NCI-H146 treated with DMSO at 0.1 percent for 48 hours (cell line): ENCODE results near the gene REEP3.
"Not testable (repeated sequence)": the region's sequence is repeated elsewhere in the genome, so short reads cannot be mapped to it uniquely, and the experiment has no call there.

ENCODE experiments used
- DNase-seq: peaks from one replicate; lab custom pipeline; 2025; ENCODE audit not compliant: unreplicated experiment; lab: John Stamatoyannopoulos, UW

The REEP3 gene

DNA sequence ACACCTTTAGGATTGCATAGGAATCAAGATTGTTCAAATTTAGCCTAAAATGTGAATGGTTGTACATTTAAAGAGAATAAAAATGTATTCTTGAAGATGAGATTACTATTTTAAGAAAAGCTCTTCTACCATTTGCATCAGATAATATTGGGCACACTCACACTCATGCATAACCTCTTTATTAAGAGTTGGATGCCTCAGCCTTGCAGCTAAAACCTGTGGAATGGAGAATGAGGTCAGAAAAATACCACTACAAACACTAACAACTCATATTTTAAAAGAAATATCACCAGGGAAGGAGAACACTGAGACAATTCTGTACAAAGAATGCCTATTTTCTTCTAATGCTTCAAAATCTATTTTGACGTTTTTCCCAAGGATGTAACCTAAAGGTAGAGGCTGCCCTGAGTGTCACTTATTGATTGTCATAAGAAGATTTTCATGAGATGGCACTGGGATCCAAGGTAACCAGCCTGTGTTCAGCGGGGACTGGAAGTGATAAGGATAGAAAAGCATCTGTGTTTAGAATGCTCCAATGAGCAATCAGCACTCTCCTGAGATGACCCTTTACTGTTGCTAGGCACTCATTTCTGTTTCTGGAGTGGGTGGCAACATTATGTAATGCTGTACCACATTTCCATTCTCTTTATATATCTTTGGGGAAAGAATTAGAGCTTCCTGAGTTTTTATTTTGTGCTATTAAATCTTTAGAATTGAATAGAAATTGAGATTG, 26.6 kb downstream of the REEP3 start:
- DNase-seq, result peak; percentile 4

GRCh38 chr10:63548860-63549259, 27.7 kb downstream of the REEP3 start:
- no peak for DNase-seq

DNA sequence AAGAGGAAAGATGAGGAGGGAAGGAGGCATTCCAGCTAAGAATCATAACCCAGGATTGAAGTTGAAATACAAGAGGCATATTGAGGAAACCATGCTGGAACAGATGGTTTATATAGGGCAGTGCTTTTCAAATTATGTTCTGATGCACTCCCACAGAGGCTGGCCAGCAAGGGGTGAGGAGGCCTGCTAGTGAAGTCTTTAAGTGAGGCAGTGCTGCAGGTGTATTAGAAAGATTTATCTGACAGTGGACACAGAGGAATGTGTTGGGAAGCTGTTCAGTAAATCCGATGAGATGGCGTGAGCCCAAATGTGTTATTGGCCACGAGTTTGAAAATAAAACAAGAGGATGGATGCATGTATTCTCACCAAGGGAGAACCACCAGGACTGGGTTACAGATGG, 28.6 kb downstream of the REEP3 start:
- no peak for DNase-seq

GRCh38 chr10:63553031-63553430, 31.8 kb downstream of the REEP3 start:
- no peak for DNase-seq

DNA sequence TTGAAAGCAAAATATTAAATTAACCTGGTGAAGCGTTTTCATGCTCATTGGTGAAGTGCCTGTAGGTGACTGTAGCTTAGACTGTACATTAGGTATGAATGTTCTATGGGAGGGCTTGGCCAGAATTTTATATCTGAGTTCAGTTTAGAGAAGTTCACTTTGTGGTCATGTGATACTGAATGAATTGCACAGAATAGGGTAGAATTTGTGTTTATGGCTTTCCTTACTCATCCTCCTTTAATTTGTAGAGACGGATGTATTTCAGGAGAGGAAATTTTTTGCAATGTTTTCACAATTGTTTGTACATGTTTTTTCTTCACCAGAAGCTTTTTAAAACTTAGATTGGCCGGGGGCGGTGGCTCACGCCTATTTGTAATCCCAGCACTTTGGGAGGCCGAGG, 32.3 kb downstream of the REEP3 start:
- no peak for DNase-seq

- DNase-seq, result no peak
These were observed 33.5 kb downstream of the REEP3 start for GRCh38 chr10:63554657-63555056.

GRCh38 chr10:63555330-63555729, 34.1 kb downstream of the REEP3 start:
- DNase-seq, result no peak

DNA sequence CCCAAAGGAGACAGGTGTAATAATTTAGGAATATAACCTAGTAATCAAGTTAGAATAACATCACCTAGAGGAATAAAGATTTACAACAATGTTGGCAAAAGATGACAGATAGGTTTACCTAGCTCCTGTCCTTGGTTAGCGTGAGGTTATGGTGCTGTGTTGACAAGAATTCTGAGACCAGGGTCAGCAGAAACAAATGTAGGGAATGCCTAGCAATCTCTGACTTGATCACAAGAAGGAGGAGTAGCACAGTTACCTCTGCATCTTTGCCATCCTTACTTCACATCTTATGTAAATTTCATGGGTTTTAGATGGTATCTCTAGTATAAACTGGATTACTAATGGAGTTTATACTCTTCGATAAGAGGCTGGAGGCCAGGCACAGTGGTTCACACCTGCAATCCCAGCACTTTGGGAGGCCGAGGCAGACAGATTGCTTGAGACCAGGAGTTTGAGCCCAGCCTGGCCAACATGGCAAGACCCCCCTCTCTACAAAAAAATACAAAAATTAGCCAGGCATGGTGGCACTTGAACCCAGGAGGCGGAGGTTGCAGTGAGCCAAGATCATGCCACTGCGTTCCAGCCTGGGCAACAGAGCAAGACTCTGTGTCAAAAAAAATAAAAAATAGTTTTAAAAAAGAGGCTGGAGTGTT, 37.1 kb downstream of the REEP3 start:
- no peak for DNase-seq

- no peak for DNase-seq
These were observed 40.1 kb downstream of the REEP3 start for GRCh38 chr10:63561341-63561740.

- no peak for DNase-seq
These were observed 41.2 kb downstream of the REEP3 start for GRCh38 chr10:63562391-63562790.

DNA sequence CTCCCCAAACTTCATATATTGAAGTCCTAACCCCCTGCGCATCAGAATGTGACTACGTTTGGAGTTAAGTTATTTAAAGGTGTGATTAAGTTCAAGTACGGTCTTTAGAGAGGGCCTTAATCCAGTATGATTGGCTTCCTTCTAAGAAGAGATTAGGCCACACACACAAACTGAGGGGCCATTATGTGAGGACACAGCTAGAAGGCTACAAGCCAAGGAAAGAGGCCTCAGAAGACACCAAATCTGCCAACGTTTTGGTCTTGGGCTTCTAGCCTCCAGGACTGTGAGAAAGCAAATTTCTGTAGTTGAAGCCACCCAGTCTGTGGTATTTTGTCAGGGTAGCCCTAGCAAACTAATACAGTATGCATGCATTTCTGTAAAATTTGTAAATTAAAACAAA, 41.7 kb downstream of the REEP3 start:
- no peak for DNase-seq

DNA sequence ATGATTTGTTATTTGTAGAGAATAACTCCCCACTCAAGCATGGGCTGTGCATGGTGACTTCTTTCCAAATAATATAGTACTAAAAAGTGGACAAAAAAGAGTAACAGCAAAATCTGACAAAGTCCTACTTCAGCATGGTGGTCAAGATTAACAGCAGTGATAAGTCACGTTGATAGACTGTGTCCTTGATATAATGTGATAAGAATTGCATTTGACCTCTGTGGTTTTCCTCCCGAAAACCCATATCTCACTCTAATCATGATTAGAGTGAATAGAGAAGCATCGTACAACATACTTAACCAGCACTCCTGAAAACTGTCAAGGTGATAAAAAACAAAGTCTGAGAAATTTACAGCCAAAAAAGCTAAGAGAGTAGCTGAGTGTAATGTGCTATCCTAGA, 42.4 kb downstream of the REEP3 start:
- no peak for DNase-seq

DNA sequence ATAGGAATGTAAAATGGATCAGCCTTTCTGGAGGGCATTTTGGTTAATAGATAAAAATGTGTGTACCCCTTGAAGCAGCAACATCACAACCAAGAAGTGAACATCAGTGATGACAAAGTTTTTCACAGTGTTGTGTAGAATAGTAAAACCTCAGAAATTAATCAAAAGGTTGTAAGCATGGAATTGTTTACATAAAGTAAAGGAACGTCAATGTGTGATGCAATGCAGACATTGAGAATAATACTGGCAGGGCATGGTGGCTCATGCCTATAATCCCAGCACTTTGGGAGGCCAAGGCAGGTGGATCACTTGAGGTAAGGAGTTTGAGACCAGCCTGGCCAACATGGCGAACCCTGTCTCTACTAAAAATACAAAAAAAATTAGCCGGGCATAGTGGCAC, 43.5 kb downstream of the REEP3 start:
- DNase-seq, result not testable (repeated sequence)

DNA sequence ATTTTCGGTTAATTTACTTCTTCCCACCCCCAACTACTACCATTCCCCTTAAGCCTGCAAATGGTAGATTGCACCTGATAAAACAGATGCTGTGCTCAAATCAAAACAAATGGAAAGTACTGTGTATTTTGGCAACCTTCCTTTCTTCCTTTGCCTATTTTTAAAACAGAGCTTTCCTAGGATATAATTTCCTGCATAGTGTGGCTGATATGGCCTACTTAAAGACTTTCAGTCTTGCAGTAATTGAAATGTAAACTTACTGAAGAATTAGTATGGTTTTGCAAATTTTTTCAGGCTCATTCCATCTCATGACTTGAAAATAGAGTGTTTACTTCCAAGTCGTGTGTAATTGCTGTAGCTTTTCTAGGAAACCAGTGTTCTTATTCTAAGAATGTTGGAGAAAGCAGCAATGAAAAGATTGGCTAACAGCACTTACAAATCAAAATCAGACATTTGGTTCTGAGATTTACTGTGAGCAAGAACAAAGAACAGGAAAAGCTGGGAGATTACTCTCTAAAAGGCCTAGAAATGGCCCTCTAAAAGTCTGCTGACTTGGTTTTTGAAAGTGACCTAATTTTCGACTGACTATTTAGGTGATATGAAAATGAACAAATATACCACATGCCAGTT, 52.0 kb downstream of the REEP3 start:
- peak; percentile 33 for DNase-seq

- no peak for DNase-seq
These were observed 52.8 kb downstream of the REEP3 start for GRCh38 chr10:63574011-63574410.

DNA sequence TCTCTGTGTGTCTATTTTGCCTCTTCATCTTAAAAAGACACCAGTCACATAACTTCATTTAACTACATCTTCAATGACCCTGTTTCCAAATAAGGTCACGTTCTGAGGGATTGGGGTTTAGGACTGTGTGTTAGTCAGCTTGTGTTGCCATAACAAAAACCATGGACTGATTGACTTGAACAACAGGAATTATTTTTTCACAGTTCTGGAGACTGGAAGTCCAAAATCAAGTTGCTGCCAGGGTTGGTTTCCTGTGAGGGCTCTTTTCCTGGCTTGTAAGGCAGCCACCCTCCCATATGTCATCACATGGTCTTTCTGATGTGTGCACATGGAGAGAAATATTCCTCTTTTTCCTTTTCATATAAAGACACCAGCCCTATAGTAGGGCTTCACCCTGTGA, 55.3 kb downstream of the REEP3 start:
- DNase-seq, result no peak

DNA sequence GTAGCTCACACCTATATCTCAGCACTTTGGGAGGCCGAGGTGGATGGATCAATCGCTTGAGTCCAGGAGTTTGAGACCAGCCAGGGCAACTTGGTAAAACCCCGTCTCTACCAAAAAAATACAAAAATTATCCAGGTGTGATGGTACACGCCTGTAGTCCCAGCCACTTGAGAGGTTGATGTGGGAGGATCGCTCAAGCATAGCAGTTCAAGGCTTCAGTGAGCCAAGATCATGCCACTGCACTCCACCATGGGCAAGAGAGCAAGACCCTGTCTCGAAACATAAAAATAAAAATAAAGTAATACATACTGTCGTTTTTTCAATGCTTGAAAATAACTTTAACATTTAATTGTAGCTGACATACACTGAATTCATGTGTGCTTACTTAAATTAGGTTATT, 57.3 kb downstream of the REEP3 start:
- DNase-seq, result no peak

DNA sequence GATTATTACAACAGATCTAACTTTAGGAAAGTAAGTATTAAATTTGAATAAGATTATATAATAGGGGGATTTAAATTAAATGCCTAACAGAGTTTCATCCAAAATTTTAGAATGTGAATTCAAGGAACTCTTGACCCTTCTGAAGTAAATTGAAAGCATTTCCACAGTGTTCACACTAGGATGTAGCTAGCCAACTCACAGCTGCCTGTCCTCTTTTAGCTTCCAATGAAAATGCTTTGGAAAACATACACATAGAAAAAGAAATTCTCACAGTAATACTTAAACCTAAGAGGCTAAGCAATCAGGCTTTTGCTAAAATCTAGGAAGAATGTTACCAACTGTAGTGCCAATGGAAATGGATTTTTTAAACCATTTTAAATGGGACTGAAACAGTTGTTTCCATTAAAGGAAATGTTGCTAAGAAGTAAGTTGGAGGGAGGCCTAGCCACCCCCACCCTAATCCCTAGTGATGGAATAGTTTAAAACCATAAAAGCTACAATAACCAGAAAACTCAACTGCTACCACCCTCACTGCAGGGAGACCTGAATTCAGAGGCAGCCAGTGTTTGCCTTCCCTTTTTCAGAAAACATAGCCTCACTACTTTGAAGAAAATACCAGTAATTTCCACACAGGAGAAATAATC, 58.3 kb downstream of the REEP3 start:
- DNase-seq, result no peak

DNA sequence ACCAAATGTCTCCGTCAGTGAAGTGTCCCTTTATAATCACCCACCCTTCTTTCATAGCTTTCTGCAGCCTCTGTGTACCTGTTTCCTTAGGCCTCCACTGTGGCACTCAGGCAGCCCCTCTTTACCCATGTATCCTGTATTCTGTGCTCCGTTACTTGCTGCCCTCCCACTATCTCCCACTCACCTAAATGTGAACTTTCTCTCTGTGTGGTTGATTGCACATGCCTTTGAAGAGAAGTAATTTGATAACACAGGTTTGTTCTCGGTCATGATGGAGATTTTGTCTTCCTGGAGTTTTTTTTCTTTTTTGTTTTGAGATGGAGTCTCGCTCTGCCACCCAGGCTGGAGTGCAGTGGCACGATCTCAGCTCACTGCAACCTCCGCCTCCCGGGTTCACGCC, 61.5 kb downstream of the REEP3 start:
- DNase-seq, result no peak

- DNase-seq, result no peak
These were observed 62.2 kb downstream of the REEP3 start for GRCh38 chr10:63583397-63583796.

DNA sequence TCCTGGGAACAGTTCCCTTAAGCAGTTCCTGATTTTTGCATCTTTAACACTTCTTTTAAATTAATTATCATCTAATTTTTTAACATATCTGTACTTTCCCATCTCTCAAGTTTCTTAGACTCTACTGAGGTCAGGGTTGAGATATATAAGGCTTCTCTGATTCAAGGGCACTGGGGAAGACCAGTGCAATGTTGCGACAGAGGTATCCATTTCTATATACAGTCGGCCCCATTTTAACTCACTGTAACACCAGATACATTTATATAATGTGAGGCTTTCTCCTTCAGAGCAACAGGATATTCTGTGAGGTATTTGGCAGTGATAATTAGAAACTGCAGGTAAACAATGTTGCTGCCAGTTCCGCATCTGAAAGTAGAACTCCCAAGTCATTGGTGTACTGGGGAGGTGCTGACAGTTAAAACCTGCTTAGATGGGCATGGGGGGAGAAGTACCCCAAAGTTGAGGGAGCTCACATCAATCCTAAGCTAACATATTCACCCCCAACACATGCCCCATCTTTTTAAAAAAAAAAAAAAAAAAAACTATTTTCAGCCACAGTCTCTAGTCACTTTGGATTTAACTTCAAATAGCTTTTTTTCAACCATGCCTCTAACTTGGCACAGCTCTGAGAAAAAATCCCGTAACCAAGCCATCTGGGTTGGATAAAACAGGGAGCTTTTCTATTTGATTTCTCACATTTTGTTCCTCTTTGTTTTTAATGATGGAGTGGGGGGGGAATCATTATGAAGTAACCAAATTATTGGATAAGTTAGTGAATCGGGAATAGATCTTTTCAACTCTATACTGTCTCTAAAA, 62.9 kb downstream of the REEP3 start:
- DNase-seq, result no peak
